Measurements from ENCODE around the gene ATL2. TPM values are rescaled to one million over a fixed set of nuclear protein-coding genes. Genes with fewer than 3 reads are reported as not detected.

ATL2 gene
- total and polyA plus RNA-seq, 2 donors (not counting 1 experiment from before 2014, with no cell fraction given), result 21.1 to 69.0 TPM

GRCh38 chr2:38296197-38296780 lies 80.8 kb downstream of the ATL2 start:
- Histone ChIP-seq H3K4me1 (ENCODE audit: control insufficient read depth in 2 of 2, insufficient read depth in 2 of 2, low read length in 2 of 2) (peaks cover 1 to 3% of the 10 kb centered on the region in 2 donors), H4K20me1 (ENCODE audit: control insufficient read depth, insufficient read depth, low read length, poor library complexity, severe bottlenecking) (no peaks in the 10 kb centered on the region), H3K27me3 (replicated peaks in 1 of 4; ENCODE audit: control extremely low read depth in 1 of 4, control insufficient read depth in 3 of 4, insufficient read depth in 4 of 4, low read length in 3 of 4) (no peaks in the 10 kb centered on the region), H3K9ac (ENCODE audit: low read length) (no peak overlapping the region), H3K27ac (ENCODE audit: low read length in 2 of 2) (no peak overlapping the region), H3K4me3 (ENCODE audit: control extremely low read depth in 1 of 5, extremely low read depth in 1 of 5, insufficient read depth in 1 of 5, low read depth in 2 of 5, low read length in 4 of 5) (no peak overlapping the region), H2AFZ (ENCODE audit: insufficient read depth, low read depth, low read length, poor library complexity, severe bottlenecking) (no peak overlapping the region), H3K9me3 (ENCODE audit: control extremely low read depth in 1 of 3, control insufficient read depth in 2 of 3, insufficient read depth in 1 of 3, low read length in 2 of 3) (no peaks in the 10 kb centered on the region), H3K79me2 (ENCODE audit: control insufficient read depth, insufficient read depth, low read length) (no peaks in the 10 kb centered on the region), H3K36me3 (replicated peaks in 1 of 2; ENCODE audit: control extremely low read depth in 1 of 2, control insufficient read depth in 1 of 2, extremely low read depth in 1 of 2, insufficient read depth in 2 of 2, low read length in 1 of 2) (peaks cover 1 to 37% of the 10 kb centered on the region in 2 experiments), H3K4me2 (replicated peaks; ENCODE audit: low read depth, low read length, poor library complexity, severe bottlenecking) (no peak overlapping the region)
- Mint-ChIP-seq H3K27ac (no peak overlapping the region), H3K4me1 (peaks cover 3% of the 10 kb centered on the region), H3K27me3 (no peaks in the 10 kb centered on the region), H3K4me3 (no peak overlapping the region), H3K9me3 (ENCODE audit: insufficient read depth) (no peaks in the 10 kb centered on the region)
- DNase-seq, result no peak
- POLR2A ChIA-PET, result no interaction called here
- TF ChIP-seq CTCF (IDR thresholded peaks at IDR 0.05) (no peak), EZH2 (IDR thresholded peaks at IDR 0.05; ENCODE audit: borderline replicate concordance, insufficient read depth, low read depth, low read length, poor library complexity, severe bottlenecking) (no peak)
- CTCF ChIA-PET, result no interaction called here
- ATAC-seq (ENCODE audit: low read depth), result no peak
- 96% methylated on average over 4 of the region's 7 CpGs for WGBS (ENCODE audit: insufficient coverage)
- intact Hi-C loops (cut with micrococcal nuclease), result no loop called here

DNA sequence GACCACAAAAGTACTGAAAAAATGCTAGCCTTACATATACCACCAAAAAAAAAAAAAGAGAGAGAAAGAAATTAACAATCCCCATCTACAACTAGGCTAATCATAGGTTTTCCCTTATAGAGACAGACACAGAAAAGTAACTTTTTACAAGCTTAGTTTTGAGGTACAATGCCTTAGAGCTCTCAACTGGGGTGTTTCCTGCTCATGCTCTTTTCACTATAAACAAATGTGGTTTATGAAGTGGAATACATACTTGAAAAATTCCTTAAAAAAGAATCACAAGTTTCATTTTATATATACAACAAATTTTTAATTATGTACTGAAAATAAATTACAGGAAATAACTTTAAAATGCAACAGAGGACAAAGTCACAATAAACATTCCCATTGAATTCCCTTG lies 82.5 kb downstream of the ATL2 start:
- peaks cover 1 to 30% of the 10 kb centered on the region in 2 experiments for H3K36me3 ChIP-seq (replicated peaks in 1 of 2; ENCODE audit: control extremely low read depth in 1 of 2, control insufficient read depth in 1 of 2, extremely low read depth in 1 of 2, insufficient read depth in 2 of 2, low read length in 1 of 2)
- DNase-seq (no peak), ATAC-seq (ENCODE audit: low read depth) (no peak)
- Mint-ChIP-seq H3K27ac (no peak overlapping the region), H3K4me1 (no peaks in the 10 kb centered on the region), H3K27me3 (no peaks in the 10 kb centered on the region), H3K4me3 (no peak overlapping the region), H3K9me3 (ENCODE audit: insufficient read depth) (no peaks in the 10 kb centered on the region)
- H4K20me1 ChIP-seq (ENCODE audit: control insufficient read depth, insufficient read depth, low read length, poor library complexity, severe bottlenecking), result no peaks in the 10 kb centered on the region
- intact Hi-C loops (cut with micrococcal nuclease), result no loop called here
- H3K79me2 ChIP-seq (ENCODE audit: control insufficient read depth, insufficient read depth, low read length), result no peaks in the 10 kb centered on the region
- H3K27me3 ChIP-seq (replicated peaks in 1 of 4; ENCODE audit: control extremely low read depth in 1 of 4, control insufficient read depth in 3 of 4, insufficient read depth in 4 of 4, low read length in 3 of 4), result no peaks in the 10 kb centered on the region
- TF ChIP-seq EZH2 (IDR thresholded peaks at IDR 0.05; ENCODE audit: borderline replicate concordance, insufficient read depth, low read depth, low read length, poor library complexity, severe bottlenecking) (no peak), CTCF (IDR thresholded peaks at IDR 0.05) (no peak)
- no peaks in the 10 kb centered on the region for H3K4me1 ChIP-seq (ENCODE audit: control insufficient read depth in 2 of 2, insufficient read depth in 2 of 2, low read length in 2 of 2)
- H3K4me2 ChIP-seq (replicated peaks; ENCODE audit: low read depth, low read length, poor library complexity, severe bottlenecking), result no peak overlapping the region
- CTCF ChIA-PET, result no interaction called here
- H3K4me3 ChIP-seq (ENCODE audit: control extremely low read depth in 1 of 5, extremely low read depth in 1 of 5, insufficient read depth in 1 of 5, low read depth in 2 of 5, low read length in 4 of 5), result no peak overlapping the region
- no peak overlapping the region for H2AFZ ChIP-seq (ENCODE audit: insufficient read depth, low read depth, low read length, poor library complexity, severe bottlenecking)
- POLR2A ChIA-PET, result no interaction called here
- no peak overlapping the region for H3K9ac ChIP-seq (ENCODE audit: low read length)
- H3K9me3 ChIP-seq (ENCODE audit: control extremely low read depth in 1 of 3, control insufficient read depth in 2 of 3, insufficient read depth in 1 of 3, low read length in 2 of 3), result no peaks in the 10 kb centered on the region
- H3K27ac ChIP-seq (ENCODE audit: low read length in 2 of 2), result no peak overlapping the region
